ENCODE measurements around the gene OR8J1. TPM values are rescaled to one million over a fixed set of nuclear protein-coding genes. Genes with fewer than 3 reads are reported as not detected.
"Not testable (repeated sequence)": the region's sequence is repeated elsewhere in the genome, so short reads cannot be mapped to it uniquely, and the experiment has no call there.

The OR8J1 gene
- total RNA-seq, 4 donors from 2014 or later, result not detected

GRCh38 chr11:56396047-56396446 is 42.0 kb downstream of the OR8J1 start:
- H3K27me3 ChIP-seq, result no peaks in the 10 kb centered on the region
- no peaks in the 10 kb centered on the region for H3K36me3 ChIP-seq
- TF ChIP-seq EP300 (IDR thresholded peaks at IDR 0.05), result no peak
- no peak for TF ChIP-seq POLR2A (IDR thresholded peaks at IDR 0.05)
- TF ChIP-seq CTCF (IDR thresholded peaks at IDR 0.05), result no peak
- no peak overlapping the region for H3K4me3 ChIP-seq
- DNase-seq (ENCODE audit: low spot score in 2 of 2), result no peak
- no peak overlapping the region for H3K27ac ChIP-seq
- no peaks in the 10 kb centered on the region for H3K4me1 ChIP-seq
- H3K9me3 ChIP-seq, result no peaks in the 10 kb centered on the region
- whole genome bisulfite sequencing, 2 donors, result 55 to 57% methylated on average over 3 of the region's 3 CpGs

- H3K27ac ChIP-seq; H3K9me3 ChIP-seq; H3K4me3 ChIP-seq; H3K4me1 ChIP-seq; DNase-seq (ENCODE audit: low spot score in 2 of 2); H3K27me3 ChIP-seq; H3K36me3 ChIP-seq: not testable (repeated sequence)
- WGBS, 2 donors, result 84 to 85% methylated on average over 18 to 23 of the region's 27 CpGs
Measured at GRCh38 chr11:56401858-56402461, 47.9 kb downstream of the OR8J1 start.

- Histone ChIP-seq H3K4me1 (no peaks in the 10 kb centered on the region), H3K36me3 (no peaks in the 10 kb centered on the region), H3K4me3 (no peak overlapping the region), H3K27me3 (no peaks in the 10 kb centered on the region), H3K27ac (no peak overlapping the region), H3K9me3 (no peaks in the 10 kb centered on the region)
- TF ChIP-seq CTCF (IDR thresholded peaks at IDR 0.05) (no peak), POLR2A (IDR thresholded peaks at IDR 0.05) (no peak), EP300 (IDR thresholded peaks at IDR 0.05) (no peak)
- WGBS, 2 donors, result 40 to 42% methylated on average over 2 of the region's 2 CpGs
- DNase-seq (ENCODE audit: low spot score in 2 of 2), result no peak
Measured at GRCh38 chr11:56404393-56404792, 50.3 kb downstream of the OR8J1 start.

GRCh38 chr11:56410801-56411200 is 56.7 kb downstream of the OR8J1 start:
- H3K27ac ChIP-seq, result no peak overlapping the region
- no peaks in the 10 kb centered on the region for H3K27me3 ChIP-seq
- TF ChIP-seq EP300 (IDR thresholded peaks at IDR 0.05), result no peak
- TF ChIP-seq CTCF (IDR thresholded peaks at IDR 0.05), result no peak
- TF ChIP-seq POLR2A (IDR thresholded peaks at IDR 0.05), result no peak
- H3K4me1 ChIP-seq, result no peaks in the 10 kb centered on the region
- no peaks in the 10 kb centered on the region for H3K9me3 ChIP-seq
- no peak for DNase-seq (ENCODE audit: low spot score in 2 of 2)
- no peak overlapping the region for H3K4me3 ChIP-seq
- H3K36me3 ChIP-seq, result no peaks in the 10 kb centered on the region

Other genes starting within 250 kb of the OR8J1 start
- not detected for gene OR8H3, start 231.9 kb upstream of the OR8J1 start, total RNA-seq
- not detected for gene OR8J3, start 214.1 kb upstream of the OR8J1 start, total RNA-seq
- gene OR8K5, start 194.0 kb upstream of the OR8J1 start, total RNA-seq, result not detected
- not detected for gene OR5J2, start 177.7 kb upstream of the OR8J1 start, total RNA-seq
- gene OR5T2, start 120.0 kb upstream of the OR8J1 start, total RNA-seq, result not detected
- not detected for gene OR5T3, start 102.0 kb upstream of the OR8J1 start, total RNA-seq
- not detected for gene OR5T1, start 80.1 kb upstream of the OR8J1 start, total RNA-seq
- not detected for gene OR8H1, start 62.0 kb upstream of the OR8J1 start, total RNA-seq
- gene OR8K3, start 39.1 kb upstream of the OR8J1 start, total RNA-seq, result not detected
- gene OR8K1, start 8.3 kb upstream of the OR8J1 start, total RNA-seq, result not detected
- gene OR8U1, start 21.3 kb downstream of the OR8J1 start, total RNA-seq, result not detected
- gene OR5AL1, start 58.4 kb downstream of the OR8J1 start, total RNA-seq, result not detected
- gene OR5M3, start 119.1 kb downstream of the OR8J1 start, total RNA-seq, result not detected
- gene OR5M8, start 137.1 kb downstream of the OR8J1 start, total RNA-seq, result not detected
- not detected for gene OR5M11, start 189.0 kb downstream of the OR8J1 start, total RNA-seq
- not detected for gene OR5M10, start 223.4 kb downstream of the OR8J1 start, total RNA-seq